Measurements from ENCODE around the gene EDAR. TPM values are rescaled to one million over a fixed set of nuclear protein-coding genes. Genes with fewer than 3 reads are reported as not detected.

The EDAR gene
- polyA plus RNA-seq, 2 of the 4 experiments (the other 2 are of a cell fraction), result 0.05 to 0.26 TPM

DNA sequence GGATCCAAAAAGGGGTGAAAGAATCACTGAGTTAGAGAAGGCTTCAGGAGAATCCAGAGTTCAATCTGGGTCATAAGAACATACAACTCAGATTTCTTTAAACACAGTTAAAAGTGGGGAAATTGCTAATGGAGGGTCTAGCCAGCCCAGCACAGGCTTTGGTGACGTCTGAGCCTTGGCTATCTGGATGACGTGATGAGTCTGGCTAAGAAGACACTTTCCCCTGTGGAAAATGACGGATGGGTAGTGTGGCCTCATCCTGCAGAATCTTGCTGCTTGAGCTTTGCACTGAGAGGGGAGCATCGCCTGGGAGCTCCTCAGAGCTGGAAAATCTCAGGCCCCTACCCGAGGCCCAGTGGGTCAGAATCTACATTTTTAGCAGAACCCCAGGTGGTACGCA, 19.2 kb downstream of the EDAR start:
- no peak overlapping the region for H3K27ac ChIP-seq
- H3K4me1 ChIP-seq, result peaks cover 40% of the 10 kb centered on the region
- no peak for TF ChIP-seq PBX3 (IDR thresholded peaks at IDR 0.05)
- TF ChIP-seq FOSL2 (IDR thresholded peaks at IDR 0.05), result no peak
- TF ChIP-seq FOSL2 (CRISPR knock-in tag; IDR thresholded peaks at IDR 0.05), result no peak
- TF ChIP-seq RCOR1 (IDR thresholded peaks at IDR 0.05; ENCODE audit: low read depth, low read length), result no peak
- TF ChIP-seq FOSB (CRISPR knock-in tag; IDR thresholded peaks at IDR 0.05), result no peak
- TF ChIP-seq BHLHE40 (IDR thresholded peaks at IDR 0.05; ENCODE audit: low read depth, low read length), result no peak
- no peak for TF ChIP-seq GATA3 (IDR thresholded peaks at IDR 0.05; ENCODE audit: borderline replicate concordance)
- no peak for TF ChIP-seq SMC3 (IDR thresholded peaks at IDR 0.05)
- TF ChIP-seq ZC3H11A (IDR thresholded peaks at IDR 0.05), result no peak
- no peak for TF ChIP-seq CEBPB (IDR thresholded peaks at IDR 0.05)
- TF ChIP-seq RARB (CRISPR knock-in tag; IDR thresholded peaks at IDR 0.05), result no peak
- TF ChIP-seq SREBF2 (IDR thresholded peaks at IDR 0.05), result no peak
- TF ChIP-seq NPAS2 (CRISPR knock-in tag; IDR thresholded peaks at IDR 0.05; ENCODE audit: borderline replicate concordance), result no peak
- POLR2A ChIA-PET, result no interaction called here
- WGBS (ENCODE audit: missing lambda C conversion rate), result 66% methylated on average over 6 of the region's 6 CpGs
- FAIRE-seq (no peak), DNase-seq (ENCODE audit: low read depth in 1 of 2, low spot score in 1 of 2) (no peak), ATAC-seq (no peak)
- no peaks in the 10 kb centered on the region for H3K9me3 ChIP-seq
- CTCF ChIA-PET, result interaction anchor here (1.2 kb wide), 3 partner anchors 10 to 42 kb away, joined by 3 to 4 read pairs (median 3); partner anchors contain the start of gene EDAR
- no peak overlapping the region for H3K4me3 ChIP-seq
- no peak overlapping the region for H3K4me2 ChIP-seq

DNA sequence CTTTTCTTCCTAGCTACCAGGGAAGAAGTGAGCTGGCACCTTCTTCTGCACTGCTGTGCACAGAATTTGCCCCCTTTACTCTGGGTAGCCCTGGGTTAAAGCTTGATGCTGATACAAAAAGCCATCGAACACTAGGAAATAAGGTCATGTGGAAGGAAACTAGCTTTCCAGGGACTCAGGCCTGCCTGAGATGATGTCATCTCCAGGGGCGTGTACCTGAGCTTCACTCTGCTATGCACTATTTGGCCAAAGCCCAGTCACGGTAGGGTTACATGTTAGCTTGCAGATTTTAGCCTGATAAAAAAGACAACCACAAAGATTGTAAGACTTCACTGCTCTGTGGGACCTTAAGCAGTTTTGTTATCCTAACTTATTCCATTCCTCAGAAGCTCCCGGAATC, 20.4 kb downstream of the EDAR start:
- ChIA-PET POLR2A (interaction anchor here (0.6 to 0.7 kb wide), 2 partner anchors 20 to 765 kb away, joined by 3 to 6 read pairs; partner anchors contain the start of gene EDAR), CTCF (interaction anchor here (0.9 to 1.6 kb wide), 5 partner anchors 9 to 41 kb away, joined by 3 to 4 read pairs (median 3); partner anchors contain the start of gene EDAR)
- 50% methylated on average over 4 of the region's 4 CpGs for WGBS (ENCODE audit: missing lambda C conversion rate)
- TF ChIP-seq ATOH8 (CRISPR knock-in tag; IDR thresholded peaks at IDR 0.05; ENCODE audit: low read depth) (no peak), FOSB (CRISPR knock-in tag; IDR thresholded peaks at IDR 0.05) (no peak)
- DNase-seq (ENCODE audit: low read depth in 1 of 2, low spot score in 1 of 2) (no peak), FAIRE-seq (no peak), ATAC-seq (peak in 1 of 2 experiments; percentile 37; a peak in 1 of 6 replicates)
- Histone ChIP-seq H3K4me3 (no peak overlapping the region), H3K4me2 (peak overlapping the region; percentile 43; the same call in 1 of the 3 replicates), H3K4me1 (peaks cover 40% of the 10 kb centered on the region), H3K27ac (peak overlapping the region in 1 of 2 experiments; percentile 43; a peak in 1 of 6 replicates), H3K9me3 (no peaks in the 10 kb centered on the region)

GRCh38 chr2:108967757-108968156, 21.3 kb downstream of the EDAR start:
- H3K27ac ChIP-seq, result no peak overlapping the region
- TF ChIP-seq POLR2AphosphoS2 (conservative IDR thresholded peaks at IDR 0.05; ENCODE audit: low read length) (no peak), EHF (CRISPR knock-in tag; IDR thresholded peaks at IDR 0.05) (no peak), KDM1A (IDR thresholded peaks at IDR 0.05; ENCODE audit: low read depth) (no peak), CHD4 (IDR thresholded peaks at IDR 0.05; ENCODE audit: borderline replicate concordance) (no peak), KDM5A (IDR thresholded peaks at IDR 0.05) (no peak), NPAS2 (CRISPR knock-in tag; IDR thresholded peaks at IDR 0.05; ENCODE audit: borderline replicate concordance) (no peak), USF2 (IDR thresholded peaks at IDR 0.05) (no peak), ZSCAN20 (CRISPR knock-in tag; IDR thresholded peaks at IDR 0.05) (no peak), ATOH8 (CRISPR knock-in tag; IDR thresholded peaks at IDR 0.05; ENCODE audit: low read depth) (no peak), HOXA7 (CRISPR knock-in tag; IDR thresholded peaks at IDR 0.05) (no peak), POLR2A (IDR thresholded peaks at IDR 0.05; ENCODE audit: low read length) (no peak), FOSB (CRISPR knock-in tag; IDR thresholded peaks at IDR 0.05) (no peak), SMC3 (IDR thresholded peaks at IDR 0.05) (no peak), ZC3H11A (IDR thresholded peaks at IDR 0.05) (no peak), RCOR1 (IDR thresholded peaks at IDR 0.05; ENCODE audit: low read depth, low read length) (no peak), JUN (IDR thresholded peaks at IDR 0.05) (no peak), NR3C1 (IDR thresholded peaks at IDR 0.05) (no peak), PHF8 (IDR thresholded peaks at IDR 0.05; ENCODE audit: borderline replicate concordance, low read depth) (no peak)
- WGBS (ENCODE audit: missing lambda C conversion rate), result 70% methylated on average over 7 of the region's 7 CpGs
- DNase-seq (ENCODE audit: low read depth in 1 of 2, low spot score in 1 of 2) (no peak), FAIRE-seq (no peak), ATAC-seq (no peak)
- no peak overlapping the region for H3K4me2 ChIP-seq
- CTCF ChIA-PET, result interaction anchor here (1.6 to 1.7 kb wide), 2 partner anchors 22 to 39 kb away, joined by 3 to 4 read pairs; partner anchors contain the start of gene EDAR
- peaks cover 34% of the 10 kb centered on the region for H3K4me1 ChIP-seq
- POLR2A ChIA-PET, result no interaction called here
- no peaks in the 10 kb centered on the region for H3K9me3 ChIP-seq
- H3K4me3 ChIP-seq, result no peak overlapping the region
